Measurements from ENCODE around the gene P2RY11.

Gene P2RY11

GRCh38 chr19:10158071-10158470, 46.6 kb downstream of the P2RY11 start:
- Histone ChIP-seq H3K27ac (no peak overlapping the region), H3K4me3 (no peak overlapping the region), H3K4me1 (no peaks in the 10 kb centered on the region), H3K9me3 (no peaks in the 10 kb centered on the region), H3K27me3 (no peaks in the 10 kb centered on the region), H3K36me3 (peaks cover 68 to 100% (median 95%) of the 10 kb centered on the region in 3 donors)
- no peak for DNase-seq
- TF ChIP-seq CTCF (IDR thresholded peaks at IDR 0.05): no peak
- intact Hi-C loops (cut with DNase I; ENCODE audit: low total_unique reads): no loop called here

- Histone ChIP-seq H3K4me3 (no peak overlapping the region), H3K36me3 (peaks cover 69 to 100% (median 99%) of the 10 kb centered on the region in 3 donors), H3K27me3 (no peaks in the 10 kb centered on the region), H3K4me1 (no peaks in the 10 kb centered on the region), H3K9me3 (no peaks in the 10 kb centered on the region), H3K27ac (no peak overlapping the region)
- TF ChIP-seq CTCF (IDR thresholded peaks at IDR 0.05): no peak
- intact Hi-C loops (cut with DNase I; ENCODE audit: low total_unique reads): no loop called here
- no peak for DNase-seq
These were observed 47.0 kb downstream of the P2RY11 start for GRCh38 chr19:10158485-10158884.

- Histone ChIP-seq H3K4me1 (no peaks in the 10 kb centered on the region), H3K36me3 (peaks cover 69 to 99% (median 99%) of the 10 kb centered on the region in 3 donors), H3K9me3 (no peaks in the 10 kb centered on the region), H3K27ac (no peak overlapping the region), H3K4me3 (no peak overlapping the region), H3K27me3 (no peaks in the 10 kb centered on the region)
- DNase-seq: no peak
- TF ChIP-seq CTCF (IDR thresholded peaks at IDR 0.05): no peak
- intact Hi-C loops (cut with DNase I; ENCODE audit: low total_unique reads): no loop called here
These were observed 48.1 kb downstream of the P2RY11 start for GRCh38 chr19:10159610-10160009.

GRCh38 chr19:10163536-10163935, 52.0 kb downstream of the P2RY11 start:
- H3K36me3 ChIP-seq: peaks cover 63 to 95% (median 93%) of the 10 kb centered on the region in 3 donors
- H3K9me3 ChIP-seq: no peaks in the 10 kb centered on the region
- H3K4me1 ChIP-seq: no peaks in the 10 kb centered on the region
- no peaks in the 10 kb centered on the region for H3K27me3 ChIP-seq
- no peak for DNase-seq
- no peak overlapping the region for H3K4me3 ChIP-seq
- intact Hi-C loops (cut with DNase I; ENCODE audit: low total_unique reads): no loop called here
- H3K27ac ChIP-seq: no peak overlapping the region
- TF ChIP-seq CTCF (IDR thresholded peaks at IDR 0.05): no peak
